ENCODE measurements around the gene ACTN1.
"Not testable (repeated sequence)": the region's sequence is repeated elsewhere in the genome, so short reads cannot be mapped to it uniquely, and the experiment has no call there.

Gene ACTN1

GRCh38 chr14:68977718-68978171 is 1.4 kb downstream of the ACTN1 start:
- Mint-ChIP-seq H3K9me3 (no peaks in the 10 kb centered on the region), H3K36me3 (no peaks in the 10 kb centered on the region), H3K27ac (peak overlapping the region; percentile 40), H3K4me3 (peak overlapping the region; percentile 80), H3K4me1 (peaks cover 45% of the 10 kb centered on the region)
- ATAC-seq (peak; percentile 61), DNase-seq (ENCODE audit: low spot score in 2 of 2) (no peak)

GRCh38 chr14:68977180-68977717 is 1.9 kb downstream of the ACTN1 start:
- no peaks in the 10 kb centered on the region for H3K9me3 Mint-ChIP-seq
- H3K36me3 Mint-ChIP-seq: no peaks in the 10 kb centered on the region
- peak overlapping the region; percentile 80 for H3K4me3 Mint-ChIP-seq
- peaks cover 45% of the 10 kb centered on the region for H3K4me1 Mint-ChIP-seq
- peak in 1 of 2 donors; percentile 62 for DNase-seq (ENCODE audit: low spot score in 2 of 2)
- ATAC-seq: peak; percentile 40
- H3K27ac Mint-ChIP-seq: peak overlapping the region; percentile 40

- DNase-seq (ENCODE audit: low spot score in 2 of 2) (no peak), ATAC-seq (no peak)
- Mint-ChIP-seq H3K9me3 (no peaks in the 10 kb centered on the region), H3K36me3 (no peaks in the 10 kb centered on the region), H3K4me3 (peak overlapping the region; percentile 80), H3K27ac (no peak overlapping the region), H3K4me1 (peaks cover 47% of the 10 kb centered on the region)
Observed at GRCh38 chr14:68976160-68977067, 2.7 kb downstream of the ACTN1 start.

- Mint-ChIP-seq H3K27ac (no peak overlapping the region), H3K4me1 (peaks cover 51% of the 10 kb centered on the region), H3K4me3 (no peak overlapping the region), H3K9me3 (no peaks in the 10 kb centered on the region), H3K36me3 (no peaks in the 10 kb centered on the region)
- ATAC-seq (no peak), DNase-seq (ENCODE audit: low spot score in 2 of 2) (no peak)
Observed at GRCh38 chr14:68975667-68976066, 3.4 kb downstream of the ACTN1 start.

- Mint-ChIP-seq H3K36me3 (no peaks in the 10 kb centered on the region), H3K27ac (no peak overlapping the region), H3K4me1 (peaks cover 53% of the 10 kb centered on the region), H3K4me3 (no peak overlapping the region), H3K9me3 (no peaks in the 10 kb centered on the region)
- ATAC-seq: no peak
- DNase-seq (ENCODE audit: low spot score in 2 of 2): no peak
Observed at GRCh38 chr14:68974759-68975347, 4.2 kb downstream of the ACTN1 start.

GRCh38 chr14:68973639-68974038 is 5.5 kb downstream of the ACTN1 start:
- no peak for ATAC-seq
- H3K36me3 Mint-ChIP-seq: no peaks in the 10 kb centered on the region
- H3K9me3 Mint-ChIP-seq: no peaks in the 10 kb centered on the region
- no peak overlapping the region for H3K4me3 Mint-ChIP-seq
- H3K27ac Mint-ChIP-seq: no peak overlapping the region
- DNase-seq (ENCODE audit: low spot score in 2 of 2): no peak
- peaks cover 58% of the 10 kb centered on the region for H3K4me1 Mint-ChIP-seq

GRCh38 chr14:68973219-68973565 is 5.9 kb downstream of the ACTN1 start:
- ATAC-seq; H3K4me3 Mint-ChIP-seq; H3K27ac Mint-ChIP-seq; H3K36me3 Mint-ChIP-seq; H3K9me3 Mint-ChIP-seq; DNase-seq (ENCODE audit: low spot score in 2 of 2): not testable (repeated sequence)
- H3K4me1 Mint-ChIP-seq: peaks cover 62% of the 10 kb centered on the region

GRCh38 chr14:68972507-68973218 is 6.4 kb downstream of the ACTN1 start:
- no peaks in the 10 kb centered on the region for H3K36me3 Mint-ChIP-seq

GRCh38 chr14:68971411-68972035 is 7.6 kb downstream of the ACTN1 start:
- DNase-seq (ENCODE audit: low spot score in 2 of 2) (no peak), ATAC-seq (no peak)
- peaks cover 57% of the 10 kb centered on the region for H3K4me1 Mint-ChIP-seq
- peak overlapping the region; percentile 85 for H3K27ac Mint-ChIP-seq
- H3K36me3 Mint-ChIP-seq: no peaks in the 10 kb centered on the region
- H3K4me3 Mint-ChIP-seq: no peak overlapping the region
- H3K9me3 Mint-ChIP-seq: no peaks in the 10 kb centered on the region

More at GRCh38 chr14:68972507-68973218, 6.4 kb downstream of the ACTN1 start:
- ATAC-seq (no peak), DNase-seq (ENCODE audit: low spot score in 2 of 2) (no peak)
- no peak overlapping the region for H3K4me3 Mint-ChIP-seq
- no peak overlapping the region for H3K27ac Mint-ChIP-seq
- H3K4me1 Mint-ChIP-seq: peaks cover 63% of the 10 kb centered on the region
- no peaks in the 10 kb centered on the region for H3K9me3 Mint-ChIP-seq

GRCh38 chr14:68970736-68971135 is 8.4 kb downstream of the ACTN1 start:
- H3K36me3 Mint-ChIP-seq: no peaks in the 10 kb centered on the region
- ATAC-seq (no peak), DNase-seq (ENCODE audit: low spot score in 2 of 2) (no peak)
- H3K4me3 Mint-ChIP-seq: no peak overlapping the region
- H3K9me3 Mint-ChIP-seq: no peaks in the 10 kb centered on the region
- peaks cover 49% of the 10 kb centered on the region for H3K4me1 Mint-ChIP-seq
- H3K27ac Mint-ChIP-seq: peak overlapping the region; percentile 85

GRCh38 chr14:68970038-68970612 is 9.0 kb downstream of the ACTN1 start:
- DNase-seq (ENCODE audit: low spot score in 2 of 2): no peak
- Mint-ChIP-seq H3K27ac (peak overlapping the region; percentile 85), H3K4me3 (no peak overlapping the region), H3K4me1 (peaks cover 51% of the 10 kb centered on the region), H3K36me3 (no peaks in the 10 kb centered on the region), H3K9me3 (no peaks in the 10 kb centered on the region)
- no peak for ATAC-seq

GRCh38 chr14:68969278-68970033 is 9.6 kb downstream of the ACTN1 start:
- Mint-ChIP-seq H3K4me3 (no peak overlapping the region), H3K4me1 (peaks cover 49% of the 10 kb centered on the region), H3K36me3 (no peaks in the 10 kb centered on the region), H3K27ac (peak overlapping the region; percentile 85), H3K9me3 (no peaks in the 10 kb centered on the region)
- DNase-seq (ENCODE audit: low spot score in 2 of 2): no peak
- no peak for ATAC-seq

- H3K36me3 Mint-ChIP-seq: no peaks in the 10 kb centered on the region
- H3K27ac Mint-ChIP-seq: peak overlapping the region; percentile 9
- H3K4me3 Mint-ChIP-seq: no peak overlapping the region
- H3K9me3 Mint-ChIP-seq: no peaks in the 10 kb centered on the region
- DNase-seq (ENCODE audit: low spot score in 2 of 2) (no peak), ATAC-seq (no peak)
- H3K4me1 Mint-ChIP-seq: peaks cover 49% of the 10 kb centered on the region
Observed at GRCh38 chr14:68968721-68969120, 10.4 kb downstream of the ACTN1 start.

- H3K27ac Mint-ChIP-seq: no peak overlapping the region
- H3K36me3 Mint-ChIP-seq: no peaks in the 10 kb centered on the region
- no peak overlapping the region for H3K4me3 Mint-ChIP-seq
- DNase-seq (ENCODE audit: low spot score in 2 of 2) (no peak), ATAC-seq (peak; percentile 22)
- no peaks in the 10 kb centered on the region for H3K9me3 Mint-ChIP-seq
- peaks cover 51% of the 10 kb centered on the region for H3K4me1 Mint-ChIP-seq
Observed at GRCh38 chr14:68968051-68968450, 11.1 kb downstream of the ACTN1 start.
